HG02970 (cell line): Measurements from ENCODE around the gene INSR.

ENCODE experiments used
- ATAC-seq: cut with Tn5 transposase; IDR thresholded peaks from one replicate; pipeline ENCODE4 v1.9.1; 2021; ENCODE audit warnings: mild to moderate bottlenecking, moderate library complexity, moderate number of reproducible peaks; ENCODE audit not compliant: unreplicated experiment, low FRiP score

INSR gene

DNA sequence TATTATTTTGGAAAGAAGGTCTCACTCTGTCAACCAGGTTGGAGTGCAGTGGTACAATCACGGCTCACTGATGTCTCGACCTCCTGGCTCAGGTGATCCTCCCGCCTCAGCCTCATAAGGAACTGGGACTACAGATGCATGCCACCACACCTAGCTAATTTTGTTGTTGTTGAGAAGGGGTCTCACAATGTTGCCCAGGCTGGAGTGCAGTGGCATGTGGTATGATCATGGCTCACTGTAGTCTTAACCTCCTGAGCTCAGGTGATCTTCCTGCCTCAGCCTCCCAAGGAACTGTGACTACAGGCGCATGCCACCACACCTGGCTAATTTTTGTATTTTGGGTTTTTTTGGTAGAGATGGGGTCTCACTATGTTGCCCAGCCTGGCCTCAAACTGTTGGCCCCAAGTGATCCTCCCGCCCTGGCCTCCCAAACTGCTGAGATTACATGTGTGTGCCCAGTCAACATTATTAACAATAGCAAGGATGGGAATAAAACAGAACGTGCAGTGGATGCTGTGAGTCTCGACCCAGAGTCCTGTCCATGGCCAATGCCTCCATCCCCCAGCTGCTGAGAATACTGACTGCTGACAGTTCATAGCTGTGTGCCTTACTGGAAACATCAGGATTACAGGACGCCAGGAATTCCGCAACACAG, 230.3 kb downstream of the INSR start:
- ATAC-seq: no peak

DNA sequence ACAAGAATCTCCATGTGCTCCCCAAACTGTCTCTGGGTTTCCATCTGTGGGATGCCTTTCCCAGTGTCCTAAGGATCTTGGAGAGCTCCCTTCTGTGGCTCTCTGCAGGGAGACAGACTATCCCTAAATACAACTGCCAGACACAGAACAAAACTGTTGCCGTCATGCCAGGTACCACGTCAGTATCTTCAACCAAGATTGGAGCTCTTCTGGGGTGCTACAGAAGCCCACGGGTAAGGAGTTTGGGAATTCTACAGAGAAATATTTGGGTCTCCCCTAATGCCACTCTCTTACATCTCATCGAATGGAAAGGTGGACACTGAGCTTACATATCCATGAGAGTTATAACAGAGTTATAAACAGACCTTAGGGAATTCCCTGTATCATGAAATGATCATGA, 230.9 kb downstream of the INSR start:
- no peak for ATAC-seq
